ENCODE measurements around the gene SHROOM2.

GRCh38 chrX:9952300-9952699 lies 166.1 kb downstream of the SHROOM2 start:
- TF ChIP-seq, protein P1, sequence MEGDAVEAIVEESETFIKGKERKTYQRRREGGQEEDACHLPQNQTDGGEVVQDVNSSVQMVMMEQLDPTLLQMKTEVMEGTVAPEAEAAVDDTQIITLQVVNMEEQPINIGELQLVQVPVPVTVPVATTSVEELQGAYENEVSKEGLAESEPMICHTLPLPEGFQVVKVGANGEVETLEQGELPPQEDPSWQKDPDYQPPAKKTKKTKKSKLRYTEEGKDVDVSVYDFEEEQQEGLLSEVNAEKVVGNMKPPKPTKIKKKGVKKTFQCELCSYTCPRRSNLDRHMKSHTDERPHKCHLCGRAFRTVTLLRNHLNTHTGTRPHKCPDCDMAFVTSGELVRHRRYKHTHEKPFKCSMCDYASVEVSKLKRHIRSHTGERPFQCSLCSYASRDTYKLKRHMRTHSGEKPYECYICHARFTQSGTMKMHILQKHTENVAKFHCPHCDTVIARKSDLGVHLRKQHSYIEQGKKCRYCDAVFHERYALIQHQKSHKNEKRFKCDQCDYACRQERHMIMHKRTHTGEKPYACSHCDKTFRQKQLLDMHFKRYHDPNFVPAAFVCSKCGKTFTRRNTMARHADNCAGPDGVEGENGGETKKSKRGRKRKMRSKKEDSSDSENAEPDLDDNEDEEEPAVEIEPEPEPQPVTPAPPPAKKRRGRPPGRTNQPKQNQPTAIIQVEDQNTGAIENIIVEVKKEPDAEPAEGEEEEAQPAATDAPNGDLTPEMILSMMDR (IDR thresholded peaks at IDR 0.05): no peak
- no peak for TF ChIP-seq POLR2A (IDR thresholded peaks at IDR 0.05)
